Endothelial cell of umbilical vein (primary cell): Measurements from ENCODE around the gene LHPP. TPM values are rescaled to one million over a fixed set of nuclear protein-coding genes. Genes with fewer than 3 reads are reported as not detected.

Experiments used
- BruUV-seq: library from RNA; stranded (reverse); fragments of 400-500 nt; replicated peaks from 2 replicates; lab custom pipeline; 2021; lab: Mats Ljungman, UMichigan
- CTCF ChIA-PET: fragments of 300-600, 350-600 bp; sonication (Branson Sonifier 250); formaldehyde crosslinking; loops from one replicate; lab custom pipeline; 2021; ENCODE audit warnings: antibody characterized with exemption, inconsistent platforms; lab: Charles Lee
- POLR2A ChIA-PET: fragments of 300-600, 350-600 bp; sonication (Branson Sonifier 250); formaldehyde crosslinking; loops from one replicate; lab custom pipeline; 2021; ENCODE audit warnings: antibody characterized with exemption, inconsistent platforms; lab: Charles Lee
- DNase-seq: peaks from one replicate; pipeline ENCODE4 v3.0.0-alpha.2; 2011; ENCODE audit warnings: low read depth, low spot score
- FAIRE-seq: peaks from 2 replicates; lab custom pipeline; 2011; peaks lifted over from hg19 to GRCh38; lab: Jason Lieb, UNC
- H2AFZ ChIP-seq: 2 replicates; pipeline ENCODE4 v1.6.0; 2012; ENCODE audit warnings: low read depth, low read length, control low read depth, inconsistent platforms
- H3K27ac ChIP-seq: 2 replicates; pipeline ENCODE4 v1.5.1; 2011; ENCODE audit warnings: low read depth, mild to moderate bottlenecking, control low read depth, low read length, moderate library complexity; ENCODE audit not compliant: insufficient read depth
- H3K27me3 ChIP-seq, 2 experiments: 2 replicates each; pipeline versions ENCODE4 v1.6.0 to v1.6.1; 2011; ENCODE audit warnings: low read length in 2 of 2, mixed read lengths in 1 of 2; ENCODE audit not compliant: control insufficient read depth in 2 of 2, insufficient read depth in 2 of 2
- H3K36me3 ChIP-seq, 2 experiments: 2 replicates in 1 of 2; 3 replicates in 1 of 2; pipeline ENCODE4 v1.5.1; 2011; ENCODE audit warnings: low read length in 2 of 2, mild to moderate bottlenecking in 1 of 2, moderate library complexity in 1 of 2; ENCODE audit not compliant: control insufficient read depth in 2 of 2, insufficient read depth in 2 of 2; ENCODE audit errors: extremely low read depth in 1 of 2
- H3K4me1 ChIP-seq: 3 replicates; pipeline ENCODE4 v1.5.1; 2011; ENCODE audit warnings: mild to moderate bottlenecking, low read length; ENCODE audit not compliant: control insufficient read depth, insufficient read depth; ENCODE audit errors: extremely low read depth
- H3K4me2 ChIP-seq: 2 replicates; pipeline ENCODE4 v1.6.1; 2011; ENCODE audit warnings: low read length, control low read depth, mixed read lengths; ENCODE audit not compliant: insufficient read depth
- H3K4me3 ChIP-seq, 3 experiments: fragments of 200-600 bp in 1 of 3; sonication (generic), shearing (Covaris generic) in 1 of 3; replicated peaks in 1 of 3; 2 replicates each; pipeline ENCODE4 v1.5.1; 2011 to 2016; ENCODE audit warnings: control low read depth in 3 of 3, low read length in 3 of 3, mild to moderate bottlenecking in 2 of 3, inconsistent platforms in 1 of 3, low read depth in 1 of 3, moderate library complexity in 1 of 3; ENCODE audit not compliant: insufficient read depth in 1 of 3
- H3K79me2 ChIP-seq: 2 replicates; pipeline ENCODE4 v1.6.0; 2012; ENCODE audit warnings: low read length, inconsistent platforms; ENCODE audit not compliant: control insufficient read depth, insufficient read depth
- H3K9ac ChIP-seq: replicated peaks from 2 replicates; pipeline ENCODE3; 2011; ENCODE audit warnings: low read length, control low read depth; ENCODE audit not compliant: insufficient read depth; ENCODE audit errors: extremely low read depth
- H3K9me1 ChIP-seq: replicated peaks from 3 replicates; pipeline ENCODE4 v1.6.0; 2011; ENCODE audit warnings: mild to moderate bottlenecking, low read length; ENCODE audit not compliant: control insufficient read depth, insufficient read depth; ENCODE audit errors: extremely low read depth
- H3K9me3 ChIP-seq: replicated peaks from 2 replicates; pipeline ENCODE4 v1.5.1; 2012; ENCODE audit warnings: low read length, inconsistent platforms; ENCODE audit not compliant: control insufficient read depth, insufficient read depth
- H4K20me1 ChIP-seq: replicated peaks from 2 replicates; pipeline ENCODE3; 2011; ENCODE audit warnings: mild to moderate bottlenecking, low read length; ENCODE audit not compliant: control insufficient read depth, insufficient read depth; ENCODE audit errors: extremely low read depth
- CTCF ChIP-seq, 2 donors: IDR thresholded peaks; 1 replicate in 1 of 2; 2 replicates in 1 of 2; pipeline ENCODE4 v1.5.1; 2011; ENCODE audit warnings: low read length in 2 of 2, mild to moderate bottlenecking in 2 of 2, moderate library complexity in 2 of 2, control low read depth in 1 of 2, inconsistent platforms in 1 of 2, low read depth in 1 of 2; ENCODE audit not compliant: insufficient read depth in 1 of 2; ENCODE audit errors: extremely low read depth in 1 of 2
- EZH2 ChIP-seq: IDR thresholded peaks from 2 replicates; pipeline ENCODE4 v1.6.1; 2012; ENCODE audit warnings: borderline replicate concordance, low read depth, mild to moderate bottlenecking, moderate library complexity, low read length, inconsistent platforms; ENCODE audit not compliant: severe bottlenecking
- GATA2 ChIP-seq: IDR thresholded peaks from 2 replicates; pipeline ENCODE4 v1.7.0; 2011; ENCODE audit warnings: low read depth, mild to moderate bottlenecking, moderate library complexity, mixed read lengths, low read length; ENCODE audit not compliant: insufficient read length, insufficient read depth
- JUN ChIP-seq: IDR thresholded peaks from 2 replicates; pipeline ENCODE4 v1.6.1; 2011; ENCODE audit warnings: borderline replicate concordance, low read depth; ENCODE audit not compliant: insufficient read length, insufficient read depth
- MAX ChIP-seq: IDR thresholded peaks from 2 replicates; pipeline ENCODE4 v1.6.1; 2011; ENCODE audit not compliant: insufficient read depth, insufficient read length
- MYC ChIP-seq: IDR thresholded peaks from one replicate; pipeline ENCODE4 v1.6.1; 2011; ENCODE audit warnings: mild to moderate bottlenecking, low read depth, low read length
- POLR2A ChIP-seq: IDR thresholded peaks from 2 replicates; pipeline ENCODE4 v1.6.1; 2012; ENCODE audit warnings: low read depth, mild to moderate bottlenecking, control low read depth, low read length
- POLR2AphosphoS5 ChIP-seq: IDR thresholded peaks from 2 replicates; pipeline ENCODE4 v1.6.1; 2012; ENCODE audit warnings: low read depth, mild to moderate bottlenecking, control low read depth, low read length, moderate library complexity; ENCODE audit not compliant: insufficient read depth
- dilution Hi-C: fragments of 300-500 bp; cut with MboI; formaldehyde crosslinking; loops from one replicate; pipeline ENCODE4 v1.15.0; 2019; ENCODE audit warnings: low sequenced_read_pairs; ENCODE audit not compliant: extremely low pct_ligation_motif_present
- intact Hi-C: fragments of 100-400 bp; cut with micrococcal nuclease; formaldehyde crosslinking; loops from one replicate; pipeline ENCODE4 v1.10.0; 2022
- polyA plus RNA-seq, 4 experiments: library from polyadenylated mRNA; depleted of rRNA in 3 of 4; stranded (reverse) in 3 of 4; unstranded in 1 of 4; fragments of >200 nt; gene quantifications; 2 replicates each; pipeline versions ENCODE4 v1.2.1 to v1.2.3, GENCODE V29; 2011 to 2012; ENCODE audit warnings: missing spikeins in 1 of 4
- total RNA-seq: library from RNA; stranded (reverse); gene quantifications from 2 replicates; pipeline ENCODE4 v1.2.3, GENCODE V29; 2021

LHPP gene
- total and polyA plus RNA-seq, 2 donors (not counting 3 experiments of a cell fraction or from before 2014, with no cell fraction given) = 5.8 to 11.2 TPM

- DNase-seq (no peak), FAIRE-seq (no peak)
- no peaks in the 10 kb centered on the region for H3K4me1 ChIP-seq
- intact Hi-C loops (no loop called here), dilution Hi-C loops (no loop called here)
- no peaks in the 10 kb centered on the region for H3K27me3 ChIP-seq
- H3K9ac ChIP-seq = no peak overlapping the region
- H4K20me1 ChIP-seq = no peaks in the 10 kb centered on the region
- ChIA-PET POLR2A (no interaction called here), CTCF (no interaction called here)
- no TSS peak for BruUV-seq
- no peaks in the 10 kb centered on the region for H3K9me1 ChIP-seq
- no peaks in the 10 kb centered on the region for H3K79me2 ChIP-seq
- no peak overlapping the region for H3K4me3 ChIP-seq
- H2AFZ ChIP-seq = no peak overlapping the region
- no peak overlapping the region for H3K27ac ChIP-seq
- TF ChIP-seq EZH2 (no peak), JUN (no peak), POLR2A (no peak), GATA2 (no peak), POLR2AphosphoS5 (no peak), CTCF (IDR thresholded peaks at IDR 0.05; ENCODE audit: extremely low read depth in 1 of 2, insufficient read depth in 1 of 2, low read depth in 1 of 2, low read length in 2 of 2) (no peak), MYC (no peak), MAX (no peak)
- H3K36me3 ChIP-seq = no peaks in the 10 kb centered on the region
- no peak overlapping the region for H3K4me2 ChIP-seq
- H3K9me3 ChIP-seq = no peaks in the 10 kb centered on the region
Measured at GRCh38 chr10:124575107-124576035, 113.7 kb downstream of the LHPP start.
